Right cardiac atrium (tissue), 5 donors: ENCODE results near the gene TAL1. TPM values are rescaled to one million over a fixed set of nuclear protein-coding genes. Genes with fewer than 3 reads are reported as not detected.
"Not testable (repeated sequence)": the region's sequence is repeated elsewhere in the genome, so short reads cannot be mapped to it uniquely, and the experiment has no call there.

Source experiments
- ATAC-seq, 2 donors: fragments of 200-7000 bp; cut with Tn5 transposase; one replicate each; pipeline versions ENCODE4 v1.8.0 to v1.9.1; 2020; ENCODE audit warnings: moderate library complexity in 2 of 2, mild to moderate bottlenecking in 1 of 2
- DNase-seq, 3 donors: peaks; one replicate each; pipeline ENCODE4 v3.0.0-alpha.2; 2020
- H3K27ac ChIP-seq: one replicate; pipeline ENCODE4 v1.5.1; 2013; ENCODE audit warnings: mild to moderate bottlenecking, low read length, control low read depth, moderate library complexity
- H3K27me3 ChIP-seq: one replicate; pipeline ENCODE4 v1.6.1; 2013; ENCODE audit not compliant: control insufficient read depth, insufficient read depth
- H3K4me1 ChIP-seq: one replicate; pipeline ENCODE4 v1.6.1; 2013; ENCODE audit warnings: low read length; ENCODE audit not compliant: control insufficient read depth, insufficient read depth
- H3K4me3 ChIP-seq: one replicate; pipeline ENCODE4 v1.5.1; 2013; ENCODE audit warnings: low read length, control low read depth
- H3K9me3 ChIP-seq: one replicate; pipeline ENCODE4 v1.6.1; 2013; ENCODE audit warnings: low read length; ENCODE audit not compliant: control insufficient read depth
- WGBS: extraction: QIAGEN DNeasy Blood & Tissue Kit; methylation state at CpG from one replicate; pipeline ENCODE4 v1.1.7; 2013; 5-methylcytosine and 5-hydroxymethylcytosine counted together
- intact Hi-C, 4 donors: fragments of 100-400 bp; cut with DNase I; formaldehyde crosslinking; loops; one replicate each; pipeline versions ENCODE4 v1.11.0 to v1.14.0; 2022 to 2023
- long read RNA-seq, 4 donors: library from polyadenylated mRNA; unstranded; transcript quantifications; one replicate each; pipeline ENCODE4 v2.0.0, GENCODE V29; 2020 to 2021
- polyA plus RNA-seq: library from polyadenylated mRNA; stranded (reverse); fragments of 200-250 nt; gene quantifications from one replicate; pipeline ENCODE4 v1.2.3, GENCODE V29; 2013
- total RNA-seq, 4 donors: library from RNA; stranded (reverse); fragmentation: NEBNext Ultra II Directional; extraction: Animal tissue kit (Norgen Biotek cat#: 25700); gene quantifications; one replicate each; pipeline ENCODE4 v1.2.1, GENCODE V29; 2021
- donor health status: healthy with polysubstance abuse.
- donor health status: DM: no; HTN: yes; CAD: no.
- donor health status: DM: no; HTN: no; CAD: no.
- donor health status: DM: no; HTN: yes; CAD: no; lungs with severe emphysema.
- donor health status: DM: yes; HTN: yes; CAD: no.

TAL1 gene
- 1 to 10 TPM; 3.6 to 3.9 (median 3.9) TPM for total RNA-seq
- polyA plus RNA-seq = 3.3 TPM
- long read RNA-seq, donor 1, partial matches to known transcripts = 0 of 2 reads
- long read RNA-seq, donor 1, other reads (novel, unspliced or antisense) = 2 of 2 reads
- long read RNA-seq, donor 2, full-length matches to known transcripts = 1 of 2 reads
- long read RNA-seq, donor 2, partial matches to known transcripts = 0 of 2 reads
- long read RNA-seq, donor 2, other reads (novel, unspliced or antisense) = 1 of 2 reads
- long read RNA-seq, donor 3, partial matches to known transcripts = 0 of 1 reads
- long read RNA-seq, donor 3, other reads (novel, unspliced or antisense) = 1 of 1 reads
- long read RNA-seq, donor 4 = 0 reads

- H3K9me3 ChIP-seq = no peaks in the 10 kb centered on the region
- intact Hi-C loops = no loop called here
- peak within 1 kb of the TSS; percentile 86 for H3K27ac ChIP-seq
- WGBS = 10% methylated on average over 51 of the region's 51 CpGs
- H3K4me3 ChIP-seq = peak within 1 kb of the TSS; percentile 47
- H3K27me3 ChIP-seq = no peaks in the 10 kb centered on the region
- peak; percentile 64 to 78 for ATAC-seq
- H3K4me1 ChIP-seq = no peaks in the 10 kb centered on the region
- peak; percentile 71 to 79 (median 74) for DNase-seq
Observed at GRCh38 chr1:47232187-47232874, at the start of gene TAL1. Gene TAL1 (minus strand): TSS chr1:47232225. CDS start chr1:47225888, 6,337 bp downstream.

- intact Hi-C loops = no loop called here
- Histone ChIP-seq H3K27ac (no peak overlapping the region), H3K9me3 (no peaks in the 10 kb centered on the region), H3K27me3 (no peaks in the 10 kb centered on the region), H3K4me1 (no peaks in the 10 kb centered on the region), H3K4me3 (no peak overlapping the region)
- WGBS = 98% methylated on average over 3 of the region's 3 CpGs
- DNase-seq (no peak), ATAC-seq (no peak)
Observed at GRCh38 chr1:47280142-47280541, 48.1 kb upstream of the TAL1 start.

- intact Hi-C loops = no loop called here
Observed at GRCh38 chr1:47276850-47277249, 44.8 kb upstream of the TAL1 start.

GRCh38 chr1:47275811-47276210 lies 43.8 kb upstream of the TAL1 start:
- H3K4me3 ChIP-seq, H3K27me3 ChIP-seq, intact Hi-C loops, ATAC-seq, H3K27ac ChIP-seq, DNase-seq, H3K4me1 ChIP-seq, H3K9me3 ChIP-seq: not testable (repeated sequence)
- 94% methylated on average over 7 of the region's 7 CpGs for WGBS

More at GRCh38 chr1:47276850-47277249, 44.8 kb upstream of the TAL1 start:
- H3K27me3 ChIP-seq = no peaks in the 10 kb centered on the region
- H3K4me3 ChIP-seq = no peak overlapping the region
- H3K4me1 ChIP-seq = no peaks in the 10 kb centered on the region
- H3K9me3 ChIP-seq = no peaks in the 10 kb centered on the region
- WGBS = 87% methylated on average over 2 of the region's 2 CpGs
- no peak overlapping the region for H3K27ac ChIP-seq
- DNase-seq = no peak
- no peak for ATAC-seq

GRCh38 chr1:47265529-47265928 lies 33.5 kb upstream of the TAL1 start:
- H3K4me3 ChIP-seq, H3K9me3 ChIP-seq, H3K27ac ChIP-seq, DNase-seq, ATAC-seq, H3K4me1 ChIP-seq, H3K27me3 ChIP-seq: not testable (repeated sequence)
- intact Hi-C loops = loop anchor here in 1 of 4 donors (10.0 kb wide), 1 partner anchor 81 kb away; no protein-coding TSS in a partner anchor
- 95% methylated on average over 8 of the region's 8 CpGs for WGBS

- H3K4me1 ChIP-seq = no peaks in the 10 kb centered on the region
- H3K27ac ChIP-seq = no peak overlapping the region
- peak in 1 of 2 donors; percentile 53 for ATAC-seq
- peak in 1 of 3 donors; percentile 20 for DNase-seq
- WGBS = 96% methylated on average over 1 of the region's 1 CpG
- H3K4me3 ChIP-seq = no peak overlapping the region
- intact Hi-C loops = loop anchor here in 2 of 4 donors (2.0 to 10.0 kb wide), 2 partner anchors 70 to 78 kb away; no protein-coding TSS in a partner anchor
- H3K9me3 ChIP-seq = no peaks in the 10 kb centered on the region
- H3K27me3 ChIP-seq = no peaks in the 10 kb centered on the region
Observed at GRCh38 chr1:47262787-47263413, 30.9 kb upstream of the TAL1 start.

GRCh38 chr1:47257224-47257623 lies 25.2 kb upstream of the TAL1 start:
- no peaks in the 10 kb centered on the region for H3K4me1 ChIP-seq
- ATAC-seq = no peak
- H3K9me3 ChIP-seq = no peaks in the 10 kb centered on the region
- no peak for DNase-seq
- H3K27ac ChIP-seq = no peak overlapping the region
- intact Hi-C loops = no loop called here
- no peaks in the 10 kb centered on the region for H3K27me3 ChIP-seq
- H3K4me3 ChIP-seq = no peak overlapping the region
- WGBS = 57% methylated on average over 2 of the region's 2 CpGs

GRCh38 chr1:47252795-47253194 lies 20.8 kb upstream of the TAL1 start:
- 95% methylated on average over 5 of the region's 5 CpGs for WGBS
- no peaks in the 10 kb centered on the region for H3K9me3 ChIP-seq
- H3K27me3 ChIP-seq = no peaks in the 10 kb centered on the region
- no peak for DNase-seq
- H3K4me3 ChIP-seq = no peak overlapping the region
- H3K4me1 ChIP-seq = no peaks in the 10 kb centered on the region
- ATAC-seq = no peak
- H3K27ac ChIP-seq = no peak overlapping the region
- intact Hi-C loops = no loop called here

- no peak overlapping the region for H3K4me3 ChIP-seq
- no peaks in the 10 kb centered on the region for H3K9me3 ChIP-seq
- no peak overlapping the region for H3K27ac ChIP-seq
- 98% methylated on average over 1 of the region's 1 CpG for WGBS
- H3K4me1 ChIP-seq = no peaks in the 10 kb centered on the region
- DNase-seq = no peak
- ATAC-seq = no peak
- intact Hi-C loops = no loop called here
- H3K27me3 ChIP-seq = no peaks in the 10 kb centered on the region
Observed at GRCh38 chr1:47252369-47252768, 20.3 kb upstream of the TAL1 start.

GRCh38 chr1:47249755-47250154 lies 17.7 kb upstream of the TAL1 start:
- H3K9me3 ChIP-seq = no peaks in the 10 kb centered on the region
- H3K4me1 ChIP-seq = no peaks in the 10 kb centered on the region
- intact Hi-C loops = no loop called here
- no peaks in the 10 kb centered on the region for H3K27me3 ChIP-seq
- no peak for ATAC-seq
- DNase-seq = no peak
- H3K27ac ChIP-seq = no peak overlapping the region
- no peak overlapping the region for H3K4me3 ChIP-seq
- 91% methylated on average over 3 of the region's 3 CpGs for WGBS

- H3K27me3 ChIP-seq = no peaks in the 10 kb centered on the region
- H3K4me3 ChIP-seq = no peak overlapping the region
- H3K4me1 ChIP-seq = no peaks in the 10 kb centered on the region
- no peak for DNase-seq
- intact Hi-C loops = no loop called here
- WGBS = 50% methylated on average over 3 of the region's 3 CpGs
- H3K9me3 ChIP-seq = no peaks in the 10 kb centered on the region
- no peak for ATAC-seq
- no peak overlapping the region for H3K27ac ChIP-seq
Observed at GRCh38 chr1:47244339-47244862, 12.4 kb upstream of the TAL1 start.
